HFFc6 (cell line): ENCODE data around the gene PDIA5. TPM values are rescaled to one million over a fixed set of nuclear protein-coding genes. Genes with fewer than 3 reads are reported as not detected.

Experiments
- DNase-seq: peaks from one replicate; pipeline ENCODE4 v3.0.0-alpha.2; 2018
- H3K27ac Mint-ChIP-seq: 2 replicates; pipeline ENCODE4 v1.8.0; 2020; ENCODE audit warnings: mild to moderate bottlenecking, mixed read lengths
- H3K27me3 Mint-ChIP-seq: 2 replicates; pipeline ENCODE4 v1.8.0; 2021; ENCODE audit warnings: mild to moderate bottlenecking, moderate library complexity, mixed read lengths; ENCODE audit not compliant: insufficient read depth
- H3K36me3 Mint-ChIP-seq: 2 replicates; pipeline ENCODE4 v1.8.0; 2021; ENCODE audit warnings: low read depth, mixed read lengths
- H3K4me1 Mint-ChIP-seq: 2 replicates; pipeline ENCODE4 v1.8.0; 2020; ENCODE audit warnings: low read depth, mixed read lengths
- H3K4me3 Mint-ChIP-seq: 2 replicates; pipeline ENCODE4 v1.8.0; 2020; ENCODE audit warnings: mild to moderate bottlenecking, moderate library complexity, mixed read lengths
- H3K9me3 Mint-ChIP-seq: 2 replicates; pipeline ENCODE4 v1.8.0; 2020; ENCODE audit warnings: mild to moderate bottlenecking, mixed read lengths
- CTCF ChIP-seq: fragments of 200-600 bp; sonication (generic); IDR thresholded peaks from 2 replicates; pipeline ENCODE4 v1.5.0; 2021; ENCODE audit warnings: antibody characterized with exemption, mild to moderate bottlenecking
- total RNA-seq, 6 experiments: library from RNA; stranded (reverse); fragmentation: NEBNext Ultra II Directional; extraction: Animal tissue kit (Norgen Biotek cat#: 25700); gene quantifications; 2 replicates in 1 of 6; 3 replicates in 5 of 6; pipeline ENCODE4 v1.2.3, GENCODE V29; 2021

Gene PDIA5
- total RNA-seq, 6 experiments from 2014 or later, result 30.7 to 49.0 (median 38.1) TPM

GRCh38 chr3:123071581-123071980, 4.8 kb downstream of the PDIA5 start:
- no peaks in the 10 kb centered on the region for H3K9me3 Mint-ChIP-seq
- H3K4me3 Mint-ChIP-seq, result no peak overlapping the region
- no peak for TF ChIP-seq CTCF
- H3K27ac Mint-ChIP-seq, result no peak overlapping the region
- H3K4me1 Mint-ChIP-seq, result peaks cover 42% of the 10 kb centered on the region
- no peak for DNase-seq
- H3K27me3 Mint-ChIP-seq, result no peaks in the 10 kb centered on the region
- H3K36me3 Mint-ChIP-seq, result 0 out of 2 replicates have a peak, but pooled peaks cover 6% of the 10 kb centered on the region

- Mint-ChIP-seq H3K36me3 (0 out of 2 replicates have a peak, but pooled peaks cover 6% of the 10 kb centered on the region), H3K27me3 (no peaks in the 10 kb centered on the region), H3K4me3 (no peak overlapping the region), H3K27ac (no peak overlapping the region), H3K9me3 (no peaks in the 10 kb centered on the region), H3K4me1 (peaks cover 40% of the 10 kb centered on the region)
- no peak for TF ChIP-seq CTCF
- DNase-seq, result no peak
These were observed 5.3 kb downstream of the PDIA5 start for GRCh38 chr3:123072152-123072551.

GRCh38 chr3:123072564-123072963, 5.7 kb downstream of the PDIA5 start:
- Mint-ChIP-seq H3K27ac (no peak overlapping the region), H3K4me1 (peaks cover 40% of the 10 kb centered on the region), H3K36me3 (0 out of 2 replicates have a peak, but pooled peaks cover 6% of the 10 kb centered on the region), H3K27me3 (no peaks in the 10 kb centered on the region), H3K4me3 (no peak overlapping the region), H3K9me3 (no peaks in the 10 kb centered on the region)
- DNase-seq, result no peak
- TF ChIP-seq CTCF, result no peak

- H3K36me3 Mint-ChIP-seq, result 0 out of 2 replicates have a peak, but pooled peaks cover 6% of the 10 kb centered on the region
- no peaks in the 10 kb centered on the region for H3K9me3 Mint-ChIP-seq
- peaks cover 1% of the 10 kb centered on the region; the same call in 1 of the 2 replicates for H3K27me3 Mint-ChIP-seq
- TF ChIP-seq CTCF, result no peak
- no peak overlapping the region for H3K4me3 Mint-ChIP-seq
- no peak for DNase-seq
- H3K27ac Mint-ChIP-seq, result no peak overlapping the region
- H3K4me1 Mint-ChIP-seq, result peaks cover 45% of the 10 kb centered on the region
These were observed 8.5 kb downstream of the PDIA5 start for GRCh38 chr3:123075359-123075758.

GRCh38 chr3:123076112-123076495, 9.3 kb downstream of the PDIA5 start:
- Mint-ChIP-seq H3K27ac (no peak overlapping the region), H3K4me3 (no peak overlapping the region), H3K27me3 (peaks cover 1% of the 10 kb centered on the region; the same call in 1 of the 2 replicates), H3K9me3 (no peaks in the 10 kb centered on the region), H3K4me1 (peaks cover 52% of the 10 kb centered on the region), H3K36me3 (peaks cover 12% of the 10 kb centered on the region)
- TF ChIP-seq CTCF, result no peak
- DNase-seq, result no peak
